Peyer's patch (tissue), 4 donors: ENCODE measurements around the gene GADD45G. TPM values are rescaled to one million over a fixed set of nuclear protein-coding genes. Genes with fewer than 3 reads are reported as not detected.

Experiments used
- DNase-seq, 3 donors: peaks; one replicate each; pipeline ENCODE4 v3.0.0-alpha.2; 2017 to 2019
- H3K27ac ChIP-seq, 4 donors: fragments of 200-600 bp; sonication (generic); one replicate each; pipeline ENCODE4 v1.5.1; 2016 to 2019
- H3K27me3 ChIP-seq, 2 donors: fragments of 200-600 bp; sonication (generic); one replicate each; pipeline ENCODE4 v1.5.1; 2019
- H3K36me3 ChIP-seq, 3 donors: fragments of 200-600 bp; sonication (generic); one replicate each; pipeline ENCODE4 v1.5.1; 2016 to 2019
- H3K4me1 ChIP-seq, 4 donors: fragments of 200-600 bp; sonication (generic); one replicate each; pipeline ENCODE4 v1.5.1; 2016 to 2019
- H3K4me3 ChIP-seq, 4 donors: fragments of 200-600 bp; sonication (generic); 1 replicate in 3 of 4; 2 replicates in 1 of 4; pipeline ENCODE4 v1.5.1; 2016 to 2019; ENCODE audit warnings: mild to moderate bottlenecking in 1 of 4
- H3K9me3 ChIP-seq, 4 donors: fragments of 200-600 bp; sonication (generic); one replicate each; pipeline ENCODE4 v1.5.1; 2016 to 2019; ENCODE audit warnings: mild to moderate bottlenecking in 1 of 4
- POLR2A ChIP-seq, 2 donors: fragments of 450-650 bp; IDR thresholded peaks; one replicate each; pipeline ENCODE4 v1.5.1; 2017; ENCODE audit warnings: antibody characterized with exemption in 2 of 2, mild to moderate bottlenecking in 2 of 2, moderate library complexity in 2 of 2
- total RNA-seq, 4 donors: library from RNA; depleted of rRNA; stranded (reverse); fragments of >200 nt; gene quantifications; one replicate each; pipeline ENCODE4 v1.1.0, GENCODE V29; 2016
- TF ChIP-seq, protein P1 (sequence below), 6 experiments: fragments of 450-650 bp in 4 of 6; fragments of 200-600 bp in 2 of 6; sonication (generic) in 1 of 6; IDR thresholded peaks; one replicate each; pipeline ENCODE4 v1.5.1; 2017 to 2019; ENCODE audit warnings: antibody characterized with exemption in 6 of 6, mild to moderate bottlenecking in 3 of 6, moderate library complexity in 1 of 6

GADD45G gene
- total RNA-seq, 4 donors from 2014 or later: 8.7 to 37.1 (median 12.8) TPM

DNA sequence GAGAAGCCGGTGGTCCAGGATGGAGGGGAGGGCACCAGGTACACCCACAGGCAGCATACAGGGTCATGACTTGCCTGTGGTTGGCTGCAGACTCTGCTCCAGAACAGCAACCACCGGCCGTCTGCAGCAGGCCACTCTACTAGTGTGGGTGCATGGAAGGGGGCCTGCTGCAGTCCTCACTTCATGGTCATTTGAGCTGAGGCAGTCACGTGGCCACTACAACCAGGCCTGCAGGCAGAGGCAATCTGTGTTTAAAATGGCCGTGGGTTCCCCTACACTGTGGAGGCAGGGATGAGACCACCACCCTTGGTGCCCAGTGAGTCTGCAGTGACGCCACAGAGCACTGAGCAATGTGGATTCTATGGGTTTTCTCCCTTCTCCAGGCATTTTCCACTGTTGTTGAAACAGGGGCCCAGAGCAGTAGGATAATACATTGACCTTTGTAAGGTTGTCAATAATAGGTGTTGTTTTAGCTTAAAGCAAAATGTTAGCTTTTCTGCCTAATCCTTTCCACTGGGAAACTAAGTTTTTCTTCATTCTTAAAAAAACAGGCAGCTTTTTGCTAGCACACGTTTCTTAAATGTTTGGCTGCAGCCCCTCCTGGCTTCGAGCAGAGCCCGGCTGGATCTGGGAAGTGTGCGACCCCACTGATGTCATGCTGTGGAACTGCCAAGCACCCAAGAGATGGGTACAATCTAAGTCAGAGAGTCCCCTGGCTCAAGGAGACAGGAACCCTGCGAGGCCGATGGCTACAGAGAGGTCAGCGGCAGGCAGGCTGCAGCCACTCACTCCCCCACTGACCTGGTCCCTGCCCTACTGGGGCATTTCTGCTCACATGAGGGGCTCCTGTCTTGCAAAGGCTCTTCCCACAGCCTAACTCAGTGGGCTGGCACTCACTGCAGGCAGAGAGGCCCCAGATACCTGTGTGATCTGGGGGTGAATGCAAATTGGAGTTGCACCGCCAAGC, 21.2 kb downstream of the GADD45G start:
- Histone ChIP-seq H3K4me1 (peaks cover 0 to 14% (median 0%) of the 10 kb centered on the region in 4 donors), H3K9me3 (no peaks in the 10 kb centered on the region), H3K27ac (no peak overlapping the region), H3K4me3 (no peak overlapping the region), H3K27me3 (no peaks in the 10 kb centered on the region), H3K36me3 (no peaks in the 10 kb centered on the region)
- peak in 1 of 3 donors; percentile 31 for DNase-seq
- TF ChIP-seq, protein P1, sequence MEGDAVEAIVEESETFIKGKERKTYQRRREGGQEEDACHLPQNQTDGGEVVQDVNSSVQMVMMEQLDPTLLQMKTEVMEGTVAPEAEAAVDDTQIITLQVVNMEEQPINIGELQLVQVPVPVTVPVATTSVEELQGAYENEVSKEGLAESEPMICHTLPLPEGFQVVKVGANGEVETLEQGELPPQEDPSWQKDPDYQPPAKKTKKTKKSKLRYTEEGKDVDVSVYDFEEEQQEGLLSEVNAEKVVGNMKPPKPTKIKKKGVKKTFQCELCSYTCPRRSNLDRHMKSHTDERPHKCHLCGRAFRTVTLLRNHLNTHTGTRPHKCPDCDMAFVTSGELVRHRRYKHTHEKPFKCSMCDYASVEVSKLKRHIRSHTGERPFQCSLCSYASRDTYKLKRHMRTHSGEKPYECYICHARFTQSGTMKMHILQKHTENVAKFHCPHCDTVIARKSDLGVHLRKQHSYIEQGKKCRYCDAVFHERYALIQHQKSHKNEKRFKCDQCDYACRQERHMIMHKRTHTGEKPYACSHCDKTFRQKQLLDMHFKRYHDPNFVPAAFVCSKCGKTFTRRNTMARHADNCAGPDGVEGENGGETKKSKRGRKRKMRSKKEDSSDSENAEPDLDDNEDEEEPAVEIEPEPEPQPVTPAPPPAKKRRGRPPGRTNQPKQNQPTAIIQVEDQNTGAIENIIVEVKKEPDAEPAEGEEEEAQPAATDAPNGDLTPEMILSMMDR (IDR thresholded peaks at IDR 0.05): no peak
- no peak for TF ChIP-seq POLR2A (IDR thresholded peaks at IDR 0.05)

DNA sequence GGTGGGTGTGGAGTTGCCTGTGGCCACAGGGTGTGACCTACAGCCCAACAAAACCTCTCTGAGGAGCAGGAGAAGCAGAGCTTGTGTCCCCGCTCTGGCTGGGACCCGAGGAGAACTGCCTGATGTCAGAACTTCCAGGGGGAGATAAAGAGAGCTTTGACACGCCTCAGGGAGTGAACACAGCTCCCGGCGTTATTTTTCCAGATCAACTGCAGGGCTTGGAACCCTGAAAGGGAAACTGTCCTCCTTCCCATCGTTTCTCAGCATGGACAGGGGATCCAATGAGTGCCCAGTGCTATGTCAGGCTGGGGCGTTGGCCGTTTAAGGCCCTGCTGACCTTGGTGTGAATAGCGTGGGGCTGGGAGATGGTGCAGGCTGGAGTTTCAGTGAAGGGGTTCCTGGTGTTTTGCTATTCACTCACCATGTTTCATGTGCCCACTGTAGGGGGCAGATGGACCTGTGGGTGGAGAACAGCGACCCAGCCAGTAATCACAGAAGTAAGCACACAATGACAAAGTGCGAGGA, 22.0 kb downstream of the GADD45G start:
- no peaks in the 10 kb centered on the region for H3K36me3 ChIP-seq
- no peaks in the 10 kb centered on the region for H3K27me3 ChIP-seq
- no peak for DNase-seq
- H3K4me3 ChIP-seq: no peak overlapping the region
- peaks cover 0 to 14% (median 0%) of the 10 kb centered on the region in 4 donors for H3K4me1 ChIP-seq
- no peaks in the 10 kb centered on the region for H3K9me3 ChIP-seq
- H3K27ac ChIP-seq: no peak overlapping the region
- TF ChIP-seq, protein P1 (IDR thresholded peaks at IDR 0.05): no peak
- TF ChIP-seq POLR2A (IDR thresholded peaks at IDR 0.05): no peak

DNA sequence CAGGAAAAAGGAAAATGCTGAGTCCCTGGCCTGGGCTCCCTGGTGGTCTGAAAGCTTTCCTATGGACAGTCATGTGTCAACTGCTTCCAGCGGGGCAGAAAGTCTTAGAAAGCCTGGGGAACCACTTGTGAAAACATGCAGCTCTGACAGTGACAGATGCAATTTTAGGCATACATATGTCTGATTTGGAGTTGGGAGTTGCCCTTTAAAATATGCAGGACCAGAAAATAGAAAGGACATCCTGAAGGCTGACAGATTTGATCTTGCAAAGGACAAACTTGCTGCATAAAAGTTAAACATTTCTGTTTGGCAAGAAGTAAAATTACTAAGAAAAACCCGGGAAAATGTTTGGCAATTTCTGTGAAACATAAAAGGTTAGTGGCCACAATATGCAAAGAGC, 23.8 kb downstream of the GADD45G start:
- H3K27ac ChIP-seq: no peak overlapping the region
- H3K27me3 ChIP-seq: no peaks in the 10 kb centered on the region
- no peaks in the 10 kb centered on the region for H3K36me3 ChIP-seq
- H3K4me3 ChIP-seq: no peak overlapping the region
- TF ChIP-seq, protein P1 (IDR thresholded peaks at IDR 0.05): no peak
- no peak for TF ChIP-seq POLR2A (IDR thresholded peaks at IDR 0.05)
- H3K9me3 ChIP-seq: no peaks in the 10 kb centered on the region
- H3K4me1 ChIP-seq: peaks cover 0 to 6% (median 0%) of the 10 kb centered on the region in 4 donors
- DNase-seq: no peak

DNA sequence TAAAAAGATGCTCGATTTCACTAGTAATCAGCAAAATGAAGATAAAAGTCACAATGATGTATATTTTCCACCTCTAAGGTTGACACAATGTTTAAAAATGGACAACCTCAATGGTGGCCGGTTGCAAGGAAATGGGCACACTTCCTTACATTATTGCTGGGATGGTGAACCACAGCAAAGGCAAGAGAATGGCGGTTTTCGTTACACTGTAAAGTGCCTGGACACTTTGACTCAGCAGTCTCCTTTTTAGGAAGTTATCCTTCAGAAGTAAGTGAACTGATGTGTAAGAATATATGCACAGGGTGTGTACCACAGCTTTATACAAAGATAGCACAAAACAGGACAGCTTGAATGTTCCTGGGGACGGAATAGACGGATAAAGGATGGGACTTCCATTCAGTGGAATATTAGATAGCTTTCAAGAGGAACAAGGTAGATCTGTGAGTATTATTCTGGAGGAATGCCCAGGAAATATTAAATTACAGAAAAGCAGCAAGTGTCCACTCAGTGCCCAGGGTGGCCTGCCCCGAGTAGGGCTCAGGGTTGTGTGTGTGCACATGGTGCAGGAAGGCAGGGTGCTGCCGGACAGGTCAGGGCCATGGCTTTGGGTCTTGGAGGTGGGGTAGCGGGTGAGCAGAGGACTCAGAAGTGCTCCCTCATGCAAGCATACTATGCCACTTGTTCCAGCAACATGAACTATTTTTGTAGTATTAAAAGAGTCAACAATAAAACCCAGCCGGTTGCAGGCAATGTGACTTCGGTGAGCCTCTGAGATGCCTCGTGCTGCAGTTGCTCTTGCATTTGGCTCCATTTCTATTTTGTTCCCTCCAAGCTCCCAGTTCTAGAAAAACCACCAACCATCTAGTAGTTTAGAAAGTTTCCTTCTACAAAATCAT, 24.5 kb downstream of the GADD45G start:
- Histone ChIP-seq H3K27ac (no peak overlapping the region), H3K9me3 (no peaks in the 10 kb centered on the region), H3K4me3 (no peak overlapping the region), H3K36me3 (no peaks in the 10 kb centered on the region), H3K4me1 (no peaks in the 10 kb centered on the region), H3K27me3 (no peaks in the 10 kb centered on the region)
- TF ChIP-seq, protein P1 (IDR thresholded peaks at IDR 0.05): no peak
- TF ChIP-seq POLR2A (IDR thresholded peaks at IDR 0.05): no peak
- no peak for DNase-seq

DNA sequence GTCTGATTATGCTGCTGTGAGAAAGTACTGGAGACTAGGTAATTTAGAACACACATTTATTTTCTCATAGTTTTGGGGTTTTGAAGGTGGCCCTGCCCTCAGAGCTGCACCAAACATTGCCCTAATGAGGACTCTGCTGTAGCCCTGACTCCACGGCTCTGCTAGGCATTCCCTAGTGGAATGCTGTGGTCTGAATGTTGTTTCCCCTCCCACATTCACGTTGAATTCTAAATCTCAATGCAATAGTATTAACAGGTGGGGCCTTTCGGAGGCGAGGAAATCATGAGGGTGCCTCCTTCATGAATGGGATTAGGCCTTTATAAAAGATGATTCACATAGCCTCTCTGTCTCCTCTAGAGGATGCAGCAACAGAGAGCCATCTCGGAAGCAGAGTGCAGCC, 25.7 kb downstream of the GADD45G start:
- Histone ChIP-seq H3K27me3 (no peaks in the 10 kb centered on the region), H3K4me1 (no peaks in the 10 kb centered on the region), H3K36me3 (no peaks in the 10 kb centered on the region), H3K27ac (no peak overlapping the region), H3K4me3 (no peak overlapping the region), H3K9me3 (no peaks in the 10 kb centered on the region)
- no peak for TF ChIP-seq POLR2A (IDR thresholded peaks at IDR 0.05)
- TF ChIP-seq, protein P1 (IDR thresholded peaks at IDR 0.05): no peak
- DNase-seq: no peak
